ENCODE data around the gene PCDHA11. TPM values are rescaled to one million over a fixed set of nuclear protein-coding genes. Genes with fewer than 3 reads are reported as not detected.

Gene PCDHA11
- total and polyA plus RNA-seq, 10 of the 15 experiments (the other 5 are each of a cell fraction or from before 2014, with no cell fraction given): 0.06 TPM; not detected in 9

DNA sequence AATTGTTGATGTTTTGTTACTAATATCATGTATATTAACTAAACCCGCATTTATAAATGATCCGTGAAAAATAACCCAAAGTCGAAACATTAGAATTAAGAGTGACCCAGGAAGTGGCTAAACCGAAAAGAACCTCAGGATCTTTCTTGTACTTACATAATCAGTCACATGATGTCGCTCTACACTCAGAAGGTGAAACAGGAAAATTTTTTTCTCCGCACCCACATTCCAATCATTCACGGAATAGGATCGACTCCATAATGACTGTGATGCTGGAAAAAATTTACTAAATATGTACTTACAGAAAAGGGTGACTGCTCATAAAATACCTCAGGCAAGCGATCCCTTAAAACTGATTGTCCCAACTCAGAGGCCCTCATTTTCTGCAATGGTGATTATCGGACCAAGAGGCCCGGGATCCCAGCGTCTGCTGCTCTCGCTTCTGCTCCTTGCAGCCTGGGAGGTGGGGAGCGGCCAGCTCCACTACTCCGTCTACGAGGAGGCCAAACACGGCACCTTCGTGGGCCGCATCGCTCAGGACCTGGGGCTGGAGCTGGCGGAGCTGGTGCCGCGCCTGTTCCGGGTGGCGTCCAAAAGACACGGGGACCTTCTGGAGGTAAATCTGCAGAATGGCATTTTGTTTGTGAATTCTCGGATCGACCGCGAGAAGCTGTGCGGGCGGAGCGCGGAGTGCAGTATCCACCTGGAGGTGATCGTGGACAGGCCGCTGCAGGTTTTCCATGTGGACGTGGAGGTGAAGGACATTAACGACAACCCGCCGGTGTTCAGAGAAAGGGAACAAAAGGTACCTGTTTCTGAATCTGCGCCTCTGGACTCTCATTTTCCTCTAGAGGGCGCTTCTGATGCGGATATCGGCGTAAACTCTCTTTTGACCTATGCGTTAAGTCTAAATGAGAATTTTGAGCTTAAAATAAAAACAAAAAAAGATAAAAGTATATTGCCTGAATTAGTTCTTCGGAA is 6.6 kb downstream of the PCDHA11 start, which contains the start of gene PCDHA12:
Gene PCDHA12 (plus strand): TSS at position 224 of the 981 bp plus-strand sequence. CDS start 165 bp downstream, at position 389.
- Histone ChIP-seq H4K20me1 (ENCODE audit: control insufficient read depth, insufficient read depth) (no peaks in the 10 kb centered on the region), H3K4me1 (ENCODE audit: control insufficient read depth, insufficient read depth, low read length) (no peaks in the 10 kb centered on the region), H3K9ac (ENCODE audit: control insufficient read depth, insufficient read depth, low read length) (no peak within 1 kb of the TSS), H3K79me2 (ENCODE audit: control insufficient read depth, insufficient read depth, low read length) (no peaks in the 10 kb centered on the region), H3K27me3 (replicated peaks in 1 of 2; ENCODE audit: control insufficient read depth in 2 of 2, insufficient read depth in 2 of 2, low read length in 1 of 2) (no peaks in the 10 kb centered on the region), H3K9me3 (replicated peaks; ENCODE audit: control insufficient read depth, insufficient read depth, low read length) (no peaks in the 10 kb centered on the region; the same call in 2 of the 3 replicates), H2AFZ (ENCODE audit: control insufficient read depth, low read depth, low read length) (no peak within 1 kb of the TSS), H3K4me3 (no peak within 1 kb of the TSS), H3K4me2 (ENCODE audit: control insufficient read depth, insufficient read depth) (no peak within 1 kb of the TSS), H3K36me3 (ENCODE audit: control insufficient read depth in 2 of 2, insufficient read depth in 2 of 2, low read length in 1 of 2) (no peaks in the 10 kb centered on the region), H3K27ac (ENCODE audit: control insufficient read depth, insufficient read depth) (no peak within 1 kb of the TSS)
- 58% methylated on average over 45 of the region's 47 CpGs for WGBS (ENCODE audit: insufficient coverage, insufficient replicate concordance, low lambda C conversion rate, missing lambda C conversion rate)
- no TSS peak for BruUV-seq (replicated peaks)
- intact Hi-C loops (cut with micrococcal nuclease; ENCODE audit: unreplicated experiment): no loop called here
- CTCF ChIA-PET: no interaction called here
- SMC1A ChIA-PET (ENCODE audit: uncharacterized antibody, unreplicated experiment): no interaction called here
- in situ Hi-C loops (cut with MboI): no loop called here
- POLR2A ChIA-PET: no interaction called here
- DNase-seq (ENCODE audit: low read depth, low spot score) (no peak), FAIRE-seq (no peak), ATAC-seq (no peak)
- RAD21 ChIA-PET (ENCODE audit: unreplicated experiment): no interaction called here
- TF ChIP-seq SMAD1 (IDR thresholded peaks at IDR 0.05; ENCODE audit: low read depth, partially characterized antibody): no peak
- no peak for TF ChIP-seq NR2C2 (IDR thresholded peaks at IDR 0.05; ENCODE audit: borderline replicate concordance, control insufficient read depth, insufficient read length, low read depth)
- TF ChIP-seq TCF3 (IDR thresholded peaks at IDR 0.05; ENCODE audit: borderline replicate concordance, insufficient read depth, low read depth, low read length): no peak
- TF ChIP-seq CEBPB (IDR thresholded peaks at IDR 0.05; ENCODE audit: borderline replicate concordance in 1 of 2, low read depth in 2 of 2, low read length in 2 of 2): no peak
- TF ChIP-seq, protein P1, sequence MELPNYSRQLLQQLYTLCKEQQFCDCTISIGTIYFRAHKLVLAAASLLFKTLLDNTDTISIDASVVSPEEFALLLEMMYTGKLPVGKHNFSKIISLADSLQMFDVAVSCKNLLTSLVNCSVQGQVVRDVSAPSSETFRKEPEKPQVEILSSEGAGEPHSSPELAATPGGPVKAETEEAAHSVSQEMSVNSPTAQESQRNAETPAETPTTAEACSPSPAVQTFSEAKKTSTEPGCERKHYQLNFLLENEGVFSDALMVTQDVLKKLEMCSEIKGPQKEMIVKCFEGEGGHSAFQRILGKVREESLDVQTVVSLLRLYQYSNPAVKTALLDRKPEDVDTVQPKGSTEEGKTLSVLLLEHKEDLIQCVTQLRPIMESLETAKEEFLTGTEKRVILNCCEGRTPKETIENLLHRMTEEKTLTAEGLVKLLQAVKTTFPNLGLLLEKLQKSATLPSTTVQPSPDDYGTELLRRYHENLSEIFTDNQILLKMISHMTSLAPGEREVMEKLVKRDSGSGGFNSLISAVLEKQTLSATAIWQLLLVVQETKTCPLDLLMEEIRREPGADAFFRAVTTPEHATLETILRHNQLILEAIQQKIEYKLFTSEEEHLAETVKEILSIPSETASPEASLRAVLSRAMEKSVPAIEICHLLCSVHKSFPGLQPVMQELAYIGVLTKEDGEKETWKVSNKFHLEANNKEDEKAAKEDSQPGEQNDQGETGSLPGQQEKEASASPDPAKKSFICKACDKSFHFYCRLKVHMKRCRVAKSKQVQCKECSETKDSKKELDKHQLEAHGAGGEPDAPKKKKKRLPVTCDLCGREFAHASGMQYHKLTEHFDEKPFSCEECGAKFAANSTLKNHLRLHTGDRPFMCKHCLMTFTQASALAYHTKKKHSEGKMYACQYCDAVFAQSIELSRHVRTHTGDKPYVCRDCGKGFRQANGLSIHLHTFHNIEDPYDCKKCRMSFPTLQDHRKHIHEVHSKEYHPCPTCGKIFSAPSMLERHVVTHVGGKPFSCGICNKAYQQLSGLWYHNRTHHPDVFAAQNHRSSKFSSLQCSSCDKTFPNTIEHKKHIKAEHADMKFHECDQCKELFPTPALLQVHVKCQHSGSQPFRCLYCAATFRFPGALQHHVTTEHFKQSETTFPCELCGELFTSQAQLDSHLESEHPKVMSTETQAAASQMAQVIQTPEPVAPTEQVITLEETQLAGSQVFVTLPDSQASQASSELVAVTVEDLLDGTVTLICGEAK (IDR thresholded peaks at IDR 0.05; ENCODE audit: borderline replicate concordance): no peak
- TF ChIP-seq, protein P2, sequence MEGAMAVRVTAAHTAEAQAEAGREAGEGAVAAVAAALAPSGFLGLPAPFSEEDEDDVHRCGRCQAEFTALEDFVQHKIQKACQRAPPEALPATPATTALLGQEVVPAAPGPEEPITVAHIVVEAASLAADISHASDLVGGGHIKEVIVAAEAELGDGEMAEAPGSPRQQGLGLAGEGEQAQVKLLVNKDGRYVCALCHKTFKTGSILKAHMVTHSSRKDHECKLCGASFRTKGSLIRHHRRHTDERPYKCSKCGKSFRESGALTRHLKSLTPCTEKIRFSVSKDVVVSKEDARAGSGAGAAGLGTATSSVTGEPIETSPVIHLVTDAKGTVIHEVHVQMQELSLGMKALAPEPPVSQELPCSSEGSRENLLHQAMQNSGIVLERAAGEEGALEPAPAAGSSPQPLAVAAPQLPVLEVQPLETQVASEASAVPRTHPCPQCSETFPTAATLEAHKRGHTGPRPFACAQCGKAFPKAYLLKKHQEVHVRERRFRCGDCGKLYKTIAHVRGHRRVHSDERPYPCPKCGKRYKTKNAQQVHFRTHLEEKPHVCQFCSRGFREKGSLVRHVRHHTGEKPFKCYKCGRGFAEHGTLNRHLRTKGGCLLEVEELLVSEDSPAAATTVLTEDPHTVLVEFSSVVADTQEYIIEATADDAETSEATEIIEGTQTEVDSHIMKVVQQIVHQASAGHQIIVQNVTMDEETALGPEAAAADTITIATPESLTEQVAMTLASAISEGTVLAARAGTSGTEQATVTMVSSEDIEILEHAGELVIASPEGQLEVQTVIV (IDR thresholded peaks at IDR 0.05; ENCODE audit: borderline replicate concordance, partially characterized antibody): no peak
- no peak for TF ChIP-seq RAD21 (IDR thresholded peaks at IDR 0.05; ENCODE audit: insufficient read depth, low read depth, low read length)
- TF ChIP-seq ZSCAN29 (IDR thresholded peaks at IDR 0.05): no peak
- no peak for TF ChIP-seq EZH2 (IDR thresholded peaks at IDR 0.05; ENCODE audit: borderline replicate concordance, control insufficient read depth, low read depth, low read length)
- TF ChIP-seq SMAD5 (IDR thresholded peaks at IDR 0.05; ENCODE audit: low read depth): no peak
- TF ChIP-seq, protein P3, sequence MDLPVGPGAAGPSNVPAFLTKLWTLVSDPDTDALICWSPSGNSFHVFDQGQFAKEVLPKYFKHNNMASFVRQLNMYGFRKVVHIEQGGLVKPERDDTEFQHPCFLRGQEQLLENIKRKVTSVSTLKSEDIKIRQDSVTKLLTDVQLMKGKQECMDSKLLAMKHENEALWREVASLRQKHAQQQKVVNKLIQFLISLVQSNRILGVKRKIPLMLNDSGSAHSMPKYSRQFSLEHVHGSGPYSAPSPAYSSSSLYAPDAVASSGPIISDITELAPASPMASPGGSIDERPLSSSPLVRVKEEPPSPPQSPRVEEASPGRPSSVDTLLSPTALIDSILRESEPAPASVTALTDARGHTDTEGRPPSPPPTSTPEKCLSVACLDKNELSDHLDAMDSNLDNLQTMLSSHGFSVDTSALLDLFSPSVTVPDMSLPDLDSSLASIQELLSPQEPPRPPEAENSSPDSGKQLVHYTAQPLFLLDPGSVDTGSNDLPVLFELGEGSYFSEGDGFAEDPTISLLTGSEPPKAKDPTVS (IDR thresholded peaks at IDR 0.05; ENCODE audit: low read depth, low read length): no peak
- no peak for TF ChIP-seq JUND (IDR thresholded peaks at IDR 0.05; ENCODE audit: low read depth, low read length)

All from GM12878 (cell line).